Astrocyte (in vitro differentiated cells and primary cell): ENCODE results near the gene CNST. TPM values are rescaled to one million over a fixed set of nuclear protein-coding genes. Genes with fewer than 3 reads are reported as not detected.

Experiments used
- DNase-seq: peaks from one replicate; pipeline ENCODE4 v3.0.0-alpha.2; 2010; ENCODE audit warnings: low read depth
- FAIRE-seq: peaks from 2 replicates; lab custom pipeline; 2011; peaks lifted over from hg19 to GRCh38; lab: Jason Lieb, UNC
- H2AFZ ChIP-seq: 2 replicates; pipeline ENCODE4 v1.6.0; 2012; ENCODE audit warnings: low read depth, low read length, inconsistent platforms
- H3K27ac ChIP-seq: 2 replicates; pipeline ENCODE4 v1.5.1; 2011; ENCODE audit warnings: low read depth, low read length, inconsistent platforms
- H3K27me3 ChIP-seq: 2 replicates; pipeline ENCODE4 v1.6.0; 2011; ENCODE audit warnings: low read length, inconsistent platforms; ENCODE audit not compliant: insufficient read depth
- H3K36me3 ChIP-seq: 2 replicates; pipeline ENCODE4 v1.5.1; 2011; ENCODE audit warnings: low read length, inconsistent platforms; ENCODE audit not compliant: insufficient read depth
- H3K4me1 ChIP-seq: 2 replicates; pipeline ENCODE4 v1.5.1; 2011; ENCODE audit warnings: low read length, inconsistent platforms; ENCODE audit not compliant: insufficient read depth
- H3K4me2 ChIP-seq: 2 replicates; pipeline ENCODE4 v1.6.0; 2012; ENCODE audit warnings: low read length, inconsistent platforms
- H3K4me3 ChIP-seq: 2 replicates; pipeline ENCODE4 v1.5.1; 2011; ENCODE audit warnings: low read depth, mild to moderate bottlenecking, low read length, inconsistent platforms; ENCODE audit not compliant: insufficient read depth
- H3K79me2 ChIP-seq: 2 replicates; pipeline ENCODE4 v1.6.0; 2012; ENCODE audit warnings: mild to moderate bottlenecking, low read length, inconsistent platforms; ENCODE audit not compliant: insufficient read depth
- H3K9ac ChIP-seq: 2 replicates; pipeline ENCODE4 v1.6.0; 2012; ENCODE audit warnings: mild to moderate bottlenecking, low read length, inconsistent platforms
- H3K9me3 ChIP-seq: 2 replicates; pipeline ENCODE4 v1.5.1; 2012; ENCODE audit warnings: low read depth, mild to moderate bottlenecking, low read length, inconsistent platforms; ENCODE audit not compliant: insufficient read depth
- H4K20me1 ChIP-seq: 2 replicates; pipeline ENCODE4 v1.6.0; 2012; ENCODE audit warnings: low read length, inconsistent platforms; ENCODE audit not compliant: insufficient read depth
- H3K27ac Mint-ChIP-seq: one replicate; pipeline ENCODE4 v1.8.0; 2021; ENCODE audit warnings: mild to moderate bottlenecking, mixed read lengths; ENCODE audit not compliant: unreplicated experiment
- H3K27me3 Mint-ChIP-seq: one replicate; pipeline ENCODE4 v1.8.0; 2021; ENCODE audit warnings: low read depth, mixed read lengths; ENCODE audit not compliant: unreplicated experiment
- H3K36me3 Mint-ChIP-seq: one replicate; pipeline ENCODE4 v1.8.0; 2021; ENCODE audit warnings: low read depth, mixed read lengths; ENCODE audit not compliant: unreplicated experiment
- H3K4me1 Mint-ChIP-seq: one replicate; pipeline ENCODE4 v1.8.0; 2021; ENCODE audit warnings: low read depth, mixed read lengths; ENCODE audit not compliant: unreplicated experiment
- H3K4me3 Mint-ChIP-seq: one replicate; pipeline ENCODE4 v1.8.0; 2021; ENCODE audit warnings: mild to moderate bottlenecking, moderate library complexity, mixed read lengths; ENCODE audit not compliant: unreplicated experiment
- H3K9me3 Mint-ChIP-seq: one replicate; pipeline ENCODE4 v1.8.0; 2021; ENCODE audit warnings: mild to moderate bottlenecking, mixed read lengths; ENCODE audit not compliant: unreplicated experiment
- EZH2 ChIP-seq: IDR thresholded peaks from 2 replicates; pipeline ENCODE4 v1.6.1; 2012; ENCODE audit warnings: mild to moderate bottlenecking, low read length, inconsistent platforms; ENCODE audit not compliant: insufficient read depth
- total RNA-seq: library from RNA; stranded (reverse); gene quantifications from 2 replicates; pipeline ENCODE4 v1.2.1, GENCODE V29; 2021
- TF ChIP-seq, protein P1 (sequence below): IDR thresholded peaks from 2 replicates; pipeline ENCODE4 v1.5.1; 2011; ENCODE audit warnings: low read depth, mild to moderate bottlenecking, inconsistent platforms, low read length, moderate library complexity; ENCODE audit not compliant: insufficient read depth

The CNST gene
- total RNA-seq, 1 donor from 2014 or later: 19.8 TPM

DNA sequence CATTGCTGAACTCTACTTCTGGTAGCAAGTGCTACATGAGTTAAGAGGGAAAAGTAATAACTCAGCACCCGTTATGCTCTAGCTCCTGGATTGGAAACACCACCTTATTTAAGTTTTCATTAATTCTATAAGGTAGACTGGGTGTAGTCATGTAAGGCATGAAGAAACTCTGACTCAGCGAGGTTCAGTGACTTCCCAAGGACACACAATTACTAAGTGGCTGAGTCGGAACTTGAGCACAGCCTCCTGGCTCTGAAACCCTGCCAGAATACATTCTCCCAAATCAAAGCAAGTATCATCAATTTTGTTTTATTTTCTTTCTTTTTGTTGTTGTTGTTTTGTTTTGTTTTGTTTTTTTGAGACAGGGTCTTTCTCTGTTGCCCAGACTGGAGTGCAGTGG is 128.9 kb downstream of the CNST start:
- TF ChIP-seq, protein P1, sequence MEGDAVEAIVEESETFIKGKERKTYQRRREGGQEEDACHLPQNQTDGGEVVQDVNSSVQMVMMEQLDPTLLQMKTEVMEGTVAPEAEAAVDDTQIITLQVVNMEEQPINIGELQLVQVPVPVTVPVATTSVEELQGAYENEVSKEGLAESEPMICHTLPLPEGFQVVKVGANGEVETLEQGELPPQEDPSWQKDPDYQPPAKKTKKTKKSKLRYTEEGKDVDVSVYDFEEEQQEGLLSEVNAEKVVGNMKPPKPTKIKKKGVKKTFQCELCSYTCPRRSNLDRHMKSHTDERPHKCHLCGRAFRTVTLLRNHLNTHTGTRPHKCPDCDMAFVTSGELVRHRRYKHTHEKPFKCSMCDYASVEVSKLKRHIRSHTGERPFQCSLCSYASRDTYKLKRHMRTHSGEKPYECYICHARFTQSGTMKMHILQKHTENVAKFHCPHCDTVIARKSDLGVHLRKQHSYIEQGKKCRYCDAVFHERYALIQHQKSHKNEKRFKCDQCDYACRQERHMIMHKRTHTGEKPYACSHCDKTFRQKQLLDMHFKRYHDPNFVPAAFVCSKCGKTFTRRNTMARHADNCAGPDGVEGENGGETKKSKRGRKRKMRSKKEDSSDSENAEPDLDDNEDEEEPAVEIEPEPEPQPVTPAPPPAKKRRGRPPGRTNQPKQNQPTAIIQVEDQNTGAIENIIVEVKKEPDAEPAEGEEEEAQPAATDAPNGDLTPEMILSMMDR: no peak
- TF ChIP-seq EZH2: no peak
- Mint-ChIP-seq H3K4me3 (no peak overlapping the region), H3K36me3 (no peaks in the 10 kb centered on the region), H3K27ac (no peak overlapping the region), H3K4me1 (no peaks in the 10 kb centered on the region), H3K27me3 (no peaks in the 10 kb centered on the region), H3K9me3 (peaks cover 20% of the 10 kb centered on the region)
- H3K4me3 ChIP-seq: no peak overlapping the region
- no peak for FAIRE-seq
- H2AFZ ChIP-seq: no peak overlapping the region
- no peak overlapping the region for H3K4me2 ChIP-seq
- H3K79me2 ChIP-seq: no peaks in the 10 kb centered on the region
- H3K36me3 ChIP-seq: no peaks in the 10 kb centered on the region
- H4K20me1 ChIP-seq: no peaks in the 10 kb centered on the region
- H3K27me3 ChIP-seq: no peaks in the 10 kb centered on the region
- peaks cover 3% of the 10 kb centered on the region for H3K9me3 ChIP-seq
- H3K27ac ChIP-seq: no peak overlapping the region
- peaks cover 11% of the 10 kb centered on the region for H3K4me1 ChIP-seq
- DNase-seq: no peak
- no peak overlapping the region for H3K9ac ChIP-seq

DNA sequence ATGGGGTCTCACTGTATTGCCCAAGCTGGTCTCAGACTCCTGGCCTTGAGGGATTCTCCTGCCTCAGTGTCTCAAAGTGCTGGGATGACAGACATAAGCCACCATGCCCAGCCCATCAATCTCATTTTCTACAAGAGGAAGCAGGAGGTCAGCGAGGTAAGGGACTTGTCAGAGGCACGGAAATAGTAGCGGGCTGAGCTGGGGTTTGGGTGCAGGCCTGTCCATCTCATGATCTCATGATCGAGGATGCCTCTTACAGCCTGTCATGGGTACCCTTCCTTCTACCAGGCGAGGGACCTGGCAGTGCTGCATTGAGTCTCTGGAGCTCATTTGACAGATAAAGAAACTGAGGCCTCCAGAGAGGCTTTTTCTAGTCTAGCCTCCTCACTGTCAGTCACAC is 129.4 kb downstream of the CNST start:
- FAIRE-seq (no peak), DNase-seq (no peak)
- H3K4me3 Mint-ChIP-seq: no peak overlapping the region
- no peak for TF ChIP-seq EZH2
- TF ChIP-seq, protein P1: no peak
- Histone ChIP-seq H3K27me3 (no peaks in the 10 kb centered on the region), H3K27ac (no peak overlapping the region), H3K4me2 (no peak overlapping the region), H2AFZ (no peak overlapping the region), H3K36me3 (no peaks in the 10 kb centered on the region), H3K9ac (no peak overlapping the region), H3K4me1 (peaks cover 11% of the 10 kb centered on the region), H3K79me2 (no peaks in the 10 kb centered on the region), H3K9me3 (peaks cover 3% of the 10 kb centered on the region), H3K4me3 (no peak overlapping the region), H4K20me1 (no peaks in the 10 kb centered on the region)
- peaks cover 20% of the 10 kb centered on the region for H3K9me3 Mint-ChIP-seq
- no peaks in the 10 kb centered on the region for H3K27me3 Mint-ChIP-seq
- no peaks in the 10 kb centered on the region for H3K36me3 Mint-ChIP-seq
- H3K27ac Mint-ChIP-seq: no peak overlapping the region
- H3K4me1 Mint-ChIP-seq: no peaks in the 10 kb centered on the region

DNA sequence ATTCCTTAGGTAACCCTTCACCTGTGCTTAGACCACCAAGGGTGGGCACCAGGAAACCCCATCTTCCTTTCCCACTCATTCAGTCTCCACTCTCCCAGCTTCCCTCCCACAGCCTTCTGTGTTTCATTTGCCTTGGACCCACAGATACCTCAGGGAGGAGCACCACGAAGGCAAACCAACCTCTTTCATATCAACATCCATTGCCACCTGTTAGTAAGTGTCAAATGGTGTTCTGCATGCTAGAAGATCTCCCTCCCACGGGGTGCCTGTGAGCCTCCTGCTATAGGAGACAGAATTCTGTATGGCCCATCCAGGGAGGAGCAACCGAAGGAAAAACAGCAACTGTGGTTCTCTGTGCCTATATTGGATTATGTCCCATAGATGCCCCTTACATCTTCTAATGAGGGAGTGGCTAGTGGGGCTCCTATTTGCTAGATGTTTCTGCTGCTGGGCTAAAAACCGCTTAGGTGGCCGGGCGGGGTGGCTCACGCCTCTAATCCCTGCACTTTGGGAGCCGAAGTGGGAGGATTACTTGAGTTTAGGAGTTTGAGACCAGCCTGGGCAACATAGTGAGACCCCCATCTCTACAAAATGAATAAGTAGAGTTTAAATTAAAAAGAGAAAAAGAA is 132.3 kb downstream of the CNST start:
- Histone ChIP-seq H4K20me1 (no peaks in the 10 kb centered on the region), H3K4me1 (peaks cover 11% of the 10 kb centered on the region), H3K9ac (peak overlapping the region; percentile 73), H3K4me3 (peak overlapping the region; percentile 29), H3K79me2 (no peaks in the 10 kb centered on the region), H3K9me3 (peaks cover 1% of the 10 kb centered on the region), H2AFZ (peak overlapping the region; percentile 71), H3K4me2 (peak overlapping the region; percentile 75), H3K36me3 (no peaks in the 10 kb centered on the region), H3K27ac (peak overlapping the region; percentile 64), H3K27me3 (no peaks in the 10 kb centered on the region)
- Mint-ChIP-seq H3K36me3 (no peaks in the 10 kb centered on the region), H3K4me1 (no peaks in the 10 kb centered on the region), H3K9me3 (peaks cover 8% of the 10 kb centered on the region), H3K27me3 (no peaks in the 10 kb centered on the region), H3K4me3 (peak overlapping the region; percentile 43), H3K27ac (peak overlapping the region; percentile 10)
- TF ChIP-seq EZH2: no peak
- TF ChIP-seq, protein P1: no peak
- FAIRE-seq: no peak
- no peak for DNase-seq
